ENCODE measurements around the gene TSPAN2. TPM values are rescaled to one million over a fixed set of nuclear protein-coding genes. Genes with fewer than 3 reads are reported as not detected.

TSPAN2 gene
- total and polyA plus RNA-seq, 9 of the 15 experiments (the other 6 are each of a cell fraction or from before 2014, with no cell fraction given), result not detected

DNA sequence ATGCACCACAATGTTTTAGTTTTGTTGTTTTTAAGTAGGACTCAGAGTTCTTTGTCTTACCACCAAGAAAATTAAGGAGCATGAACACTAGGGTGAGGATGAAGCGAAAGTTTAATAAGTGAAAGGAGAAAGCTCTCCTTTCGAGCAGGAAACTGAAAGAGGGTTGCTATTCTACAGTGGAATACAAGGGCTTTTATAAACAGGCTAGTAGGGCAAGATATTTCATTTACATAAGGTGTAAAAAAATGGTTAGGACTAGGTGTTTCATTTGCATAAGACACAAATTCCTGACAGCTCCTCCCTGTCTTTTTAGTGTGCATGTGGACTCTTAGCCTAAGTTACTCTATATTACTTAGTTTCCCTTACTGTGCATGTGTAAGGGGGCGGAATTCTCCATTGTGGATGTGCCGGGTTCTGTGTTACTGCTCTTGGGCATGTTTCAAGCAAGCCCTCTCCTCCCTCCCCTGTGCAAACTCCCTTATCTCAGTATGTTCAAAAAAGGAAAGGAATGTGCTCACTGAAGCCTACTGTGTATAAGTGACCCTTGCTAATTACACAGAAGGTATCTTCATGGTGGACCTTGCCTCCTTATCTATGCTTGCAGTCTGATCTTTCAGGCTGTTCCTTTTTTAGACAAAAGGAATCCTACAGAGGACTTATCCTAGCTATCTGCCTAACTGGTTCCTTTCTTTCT lies 52.3 kb downstream of the TSPAN2 start:
- Histone ChIP-seq H2AFZ (ENCODE audit: low read depth, low read length) (no peak overlapping the region), H3K27ac (ENCODE audit: extremely low read depth, low read depth, low read length) (no peak overlapping the region), H3K36me3 (ENCODE audit: control insufficient read depth, insufficient read depth, low read length) (no peaks in the 10 kb centered on the region), H3K4me3 (no peak overlapping the region), H3K9ac (ENCODE audit: insufficient read depth in 1 of 2, low read depth in 2 of 2, low read length in 2 of 2) (no peak overlapping the region), H3K27me3 (ENCODE audit: control insufficient read depth in 2 of 2, insufficient read depth in 2 of 2, low read length in 2 of 2) (no peaks in the 10 kb centered on the region), H3K9me1 (ENCODE audit: control insufficient read depth, insufficient read depth, low read length) (no peaks in the 10 kb centered on the region), H3K4me2 (ENCODE audit: insufficient read depth, low read length) (no peak overlapping the region), H3K79me2 (ENCODE audit: control insufficient read depth, insufficient read depth, low read length) (no peaks in the 10 kb centered on the region), H3K9me3 (replicated peaks; ENCODE audit: control insufficient read depth, insufficient read depth, low read depth, low read length) (no peaks in the 10 kb centered on the region), H3K4me1 (replicated peaks in 1 of 2; ENCODE audit: control insufficient read depth in 2 of 2, insufficient read depth in 2 of 2, low read length in 2 of 2) (no peaks in the 10 kb centered on the region), H4K20me1 (replicated peaks; ENCODE audit: control insufficient read depth, insufficient read depth, low read length) (no peaks in the 10 kb centered on the region)
- WGBS (ENCODE audit: insufficient coverage, low coverage, missing lambda C conversion rate), result 1% methylated on average over 4 of the region's 4 CpGs
- intact Hi-C loops (cut with micrococcal nuclease), result no loop called here
- CTCF ChIA-PET (ENCODE audit: low intra/inter-chr PET ratio), result no interaction called here
- peak in 2 of 4 experiments; percentile 10 to 14 for DNase-seq (ENCODE audit: extremely low read depth in 1 of 4, low spot score in 3 of 4)
- peak; percentile 15 for FAIRE-seq
- in situ Hi-C loops (cut with MboI), result no loop called here
- POLR2A ChIA-PET, result no interaction called here
- TF ChIP-seq SOX6 (IDR thresholded peaks at IDR 0.05) (peak; percentile 34; the same call in 1 of the 2 replicates), ZNF445 (CRISPR knock-in tag; IDR thresholded peaks at IDR 0.05; ENCODE audit: low read depth) (no peak), FOXA3 (CRISPR knock-in tag; conservative IDR thresholded peaks at IDR 0.05 in 1 of 2, IDR thresholded peaks at IDR 0.05 in 1 of 2) (no peak), ETS1 (conservative IDR thresholded peaks at IDR 0.05; ENCODE audit: control insufficient read depth, low read depth, low read length) (no peak), SRF (CRISPR knock-in tag; IDR thresholded peaks at IDR 0.05) (peak in 1 of 2 experiments; percentile 47; a peak in 1 of 4 replicates), SRSF9 (IDR thresholded peaks at IDR 0.05; ENCODE audit: borderline replicate concordance, low read depth, low read length) (no peak), CBFA2T3 (IDR thresholded peaks at IDR 0.05) (0 out of 2 replicates have a peak, but pooled peaks have one; percentile 14), ZNF274 (IDR thresholded peaks at IDR 0.05; ENCODE audit: borderline replicate concordance, low read depth, low read length) (no peak)
- no peak; the same call in 2 of the 3 replicates for ATAC-seq
- no TSS peak for BruUV-seq (replicated peaks)

Measured in K562 (cell line).